ENCODE measurements around the gene SUN3. TPM values are rescaled to one million over a fixed set of nuclear protein-coding genes. Genes with fewer than 3 reads are reported as not detected.
"Not testable (repeated sequence)": the region's sequence is repeated elsewhere in the genome, so short reads cannot be mapped to it uniquely, and the experiment has no call there.

SUN3 gene
- polyA plus RNA-seq, 2 donors, result 0.02 TPM; not detected in 1

DNA sequence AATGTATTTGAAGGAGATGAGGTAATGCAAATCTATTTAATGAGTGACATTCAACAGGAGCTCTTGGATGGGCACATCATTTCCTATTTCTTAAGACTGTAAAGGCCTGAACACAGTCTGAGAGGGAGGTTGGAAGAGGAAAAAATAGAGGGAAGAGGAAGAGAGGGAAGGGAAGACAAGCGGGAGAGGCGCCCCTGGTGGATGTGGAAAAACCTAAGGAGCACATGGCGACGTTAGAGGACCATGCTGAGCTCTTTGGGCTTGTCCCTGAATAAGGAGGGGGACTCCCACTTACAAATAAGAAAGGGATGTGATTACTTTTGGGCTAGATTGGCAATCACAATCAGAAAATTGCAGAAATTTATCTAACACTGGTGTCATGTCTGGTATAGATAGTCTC, 19.6 kb downstream of the SUN3 start:
- Histone ChIP-seq H3K36me3 (ENCODE audit: control insufficient read depth in 2 of 2, insufficient read depth in 2 of 2, low read length in 1 of 2) (no peaks in the 10 kb centered on the region), H3K4me1 (ENCODE audit: control insufficient read depth in 2 of 2, insufficient read depth in 2 of 2, low read length in 1 of 2) (no peaks in the 10 kb centered on the region), H3K27me3 (ENCODE audit: control insufficient read depth in 1 of 2, insufficient read depth in 2 of 2, low read length in 2 of 2) (no peaks in the 10 kb centered on the region), H3K27ac (ENCODE audit: low read depth in 2 of 2, low read length in 1 of 2) (no peak overlapping the region), H3K4me3 (ENCODE audit: low read depth in 1 of 2, low read length in 2 of 2) (no peak overlapping the region), H3K9me3 (ENCODE audit: control insufficient read depth in 2 of 2, insufficient read depth in 1 of 2, low read depth in 1 of 2, low read length in 1 of 2) (no peaks in the 10 kb centered on the region)
- WGBS, 2 donors, result 82 to 91% methylated on average over 4 of the region's 4 CpGs

DNA sequence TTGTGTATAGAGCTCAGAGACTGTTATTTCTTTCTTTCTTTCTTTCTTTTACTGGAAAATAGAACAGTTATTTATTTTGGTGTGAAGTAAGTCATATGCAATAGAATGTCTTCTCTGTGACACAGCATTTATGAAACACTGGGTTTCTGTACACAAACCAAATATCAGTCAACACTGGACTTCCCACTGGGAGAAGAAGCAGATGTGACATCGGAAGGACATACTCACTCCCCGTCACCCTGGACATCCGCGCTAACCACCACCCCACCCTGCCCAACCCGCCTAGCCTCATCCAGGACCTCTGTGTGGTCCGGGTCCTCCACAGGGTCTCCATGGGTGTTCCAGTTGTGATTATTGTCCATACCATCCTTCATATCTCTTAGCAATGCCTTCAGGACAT, 22.0 kb downstream of the SUN3 start:
- H3K27ac ChIP-seq (ENCODE audit: low read depth in 2 of 2, low read length in 1 of 2), result no peak overlapping the region
- H3K27me3 ChIP-seq (ENCODE audit: control insufficient read depth in 1 of 2, insufficient read depth in 2 of 2, low read length in 2 of 2), result no peaks in the 10 kb centered on the region
- WGBS, 2 donors, result 82 to 83% methylated on average over 6 of the region's 6 CpGs
- H3K4me1 ChIP-seq (ENCODE audit: control insufficient read depth in 2 of 2, insufficient read depth in 2 of 2, low read length in 1 of 2), result no peaks in the 10 kb centered on the region
- H3K36me3 ChIP-seq (ENCODE audit: control insufficient read depth in 2 of 2, insufficient read depth in 2 of 2, low read length in 1 of 2), result no peaks in the 10 kb centered on the region
- no peaks in the 10 kb centered on the region for H3K9me3 ChIP-seq (ENCODE audit: control insufficient read depth in 2 of 2, insufficient read depth in 1 of 2, low read depth in 1 of 2, low read length in 1 of 2)
- no peak overlapping the region for H3K4me3 ChIP-seq (ENCODE audit: low read depth in 1 of 2, low read length in 2 of 2)

DNA sequence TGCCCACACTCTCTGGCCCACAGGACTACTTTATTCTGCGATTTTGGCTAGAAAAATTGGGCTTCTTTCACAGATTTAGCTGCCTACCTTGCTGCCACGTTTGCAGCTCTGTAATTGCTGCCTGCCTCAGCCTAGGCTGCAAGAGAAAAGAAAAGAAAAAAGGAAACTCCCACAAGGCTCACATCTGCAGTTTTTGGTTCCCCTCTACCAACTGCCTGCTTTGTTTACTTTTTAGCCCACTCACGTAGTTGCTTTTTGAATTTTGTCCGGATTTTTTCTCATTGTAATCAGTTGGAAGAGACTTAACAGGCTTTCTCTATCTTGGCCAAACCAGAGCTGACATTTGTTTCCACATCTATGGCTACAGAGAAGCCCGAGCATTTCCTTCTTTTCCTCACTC, 24.3 kb downstream of the SUN3 start:
- no peaks in the 10 kb centered on the region for H3K27me3 ChIP-seq (ENCODE audit: control insufficient read depth in 1 of 2, insufficient read depth in 2 of 2, low read length in 2 of 2)
- H3K27ac ChIP-seq (ENCODE audit: low read depth in 2 of 2, low read length in 1 of 2), result no peak overlapping the region
- H3K4me3 ChIP-seq (ENCODE audit: low read depth in 1 of 2, low read length in 2 of 2), result no peak overlapping the region
- 41 to 47% methylated on average over 5 of the region's 5 CpGs for WGBS, 2 donors
- H3K4me1 ChIP-seq (ENCODE audit: control insufficient read depth in 2 of 2, insufficient read depth in 2 of 2, low read length in 1 of 2), result no peaks in the 10 kb centered on the region
- no peaks in the 10 kb centered on the region for H3K9me3 ChIP-seq (ENCODE audit: control insufficient read depth in 2 of 2, insufficient read depth in 1 of 2, low read depth in 1 of 2, low read length in 1 of 2)
- H3K36me3 ChIP-seq (ENCODE audit: control insufficient read depth in 2 of 2, insufficient read depth in 2 of 2, low read length in 1 of 2), result no peaks in the 10 kb centered on the region

GRCh38 chr7:48004032-48004431, 24.9 kb downstream of the SUN3 start:
- no peaks in the 10 kb centered on the region for H3K9me3 ChIP-seq (ENCODE audit: control insufficient read depth in 2 of 2, insufficient read depth in 1 of 2, low read depth in 1 of 2, low read length in 1 of 2)
- no peaks in the 10 kb centered on the region for H3K36me3 ChIP-seq (ENCODE audit: control insufficient read depth in 2 of 2, insufficient read depth in 2 of 2, low read length in 1 of 2)
- 47 to 49% methylated on average over 2 of the region's 2 CpGs for WGBS, 2 donors
- H3K27ac ChIP-seq (ENCODE audit: low read depth in 2 of 2, low read length in 1 of 2), result no peak overlapping the region
- H3K4me3 ChIP-seq (ENCODE audit: low read depth in 1 of 2, low read length in 2 of 2), result no peak overlapping the region
- no peaks in the 10 kb centered on the region for H3K4me1 ChIP-seq (ENCODE audit: control insufficient read depth in 2 of 2, insufficient read depth in 2 of 2, low read length in 1 of 2)
- no peaks in the 10 kb centered on the region for H3K27me3 ChIP-seq (ENCODE audit: control insufficient read depth in 1 of 2, insufficient read depth in 2 of 2, low read length in 2 of 2)

- not testable (repeated sequence) for H3K4me1 ChIP-seq (ENCODE audit: control insufficient read depth in 2 of 2, insufficient read depth in 2 of 2, low read length in 1 of 2); H3K36me3 ChIP-seq (ENCODE audit: control insufficient read depth in 2 of 2, insufficient read depth in 2 of 2, low read length in 1 of 2); H3K27ac ChIP-seq (ENCODE audit: low read depth in 2 of 2, low read length in 1 of 2); H3K4me3 ChIP-seq (ENCODE audit: low read depth in 1 of 2, low read length in 2 of 2); H3K27me3 ChIP-seq (ENCODE audit: control insufficient read depth in 1 of 2, insufficient read depth in 2 of 2, low read length in 2 of 2); H3K9me3 ChIP-seq (ENCODE audit: control insufficient read depth in 2 of 2, insufficient read depth in 1 of 2, low read depth in 1 of 2, low read length in 1 of 2)
- WGBS, 2 donors, result 87% methylated on average over 13 of the region's 13 CpGs
Observed at GRCh38 chr7:48000164-48000563, 28.7 kb downstream of the SUN3 start.

DNA sequence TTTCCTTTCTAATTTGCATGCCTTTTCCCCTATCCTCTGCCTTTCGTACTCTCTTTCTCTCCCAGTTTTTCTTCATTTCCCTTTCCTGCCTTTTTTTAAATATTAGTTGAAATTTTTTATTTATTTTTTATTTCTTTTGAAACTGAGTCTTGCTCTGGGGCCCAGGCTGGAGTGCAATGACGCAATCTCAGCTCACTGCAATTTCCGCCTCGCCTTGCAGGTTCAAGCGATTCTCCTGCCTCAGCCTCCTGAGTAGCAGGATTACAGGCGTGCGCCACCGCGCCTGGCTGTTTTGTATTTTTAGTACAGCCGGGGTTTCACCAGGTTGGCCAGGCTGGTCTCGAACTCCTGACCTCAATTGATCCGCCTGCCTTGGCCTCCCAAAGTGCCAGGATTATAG, 29.5 kb downstream of the SUN3 start:
- Histone ChIP-seq H3K9me3 (ENCODE audit: control insufficient read depth in 2 of 2, insufficient read depth in 1 of 2, low read depth in 1 of 2, low read length in 1 of 2) (no peaks in the 10 kb centered on the region), H3K36me3 (ENCODE audit: control insufficient read depth in 2 of 2, insufficient read depth in 2 of 2, low read length in 1 of 2) (no peaks in the 10 kb centered on the region), H3K4me1 (ENCODE audit: control insufficient read depth in 2 of 2, insufficient read depth in 2 of 2, low read length in 1 of 2) (no peaks in the 10 kb centered on the region), H3K27me3 (ENCODE audit: control insufficient read depth in 1 of 2, insufficient read depth in 2 of 2, low read length in 2 of 2) (no peaks in the 10 kb centered on the region), H3K4me3 (ENCODE audit: low read depth in 1 of 2, low read length in 2 of 2) (no peak overlapping the region), H3K27ac (ENCODE audit: low read depth in 2 of 2, low read length in 1 of 2) (no peak overlapping the region)
- WGBS, 2 donors, result 95% methylated on average over 12 of the region's 12 CpGs

GRCh38 chr7:47992446-47992845, 36.5 kb downstream of the SUN3 start:
- H3K27ac ChIP-seq (ENCODE audit: low read depth in 2 of 2, low read length in 1 of 2), result no peak overlapping the region
- no peak overlapping the region for H3K4me3 ChIP-seq (ENCODE audit: low read depth in 1 of 2, low read length in 2 of 2)
- H3K4me1 ChIP-seq (ENCODE audit: control insufficient read depth in 2 of 2, insufficient read depth in 2 of 2, low read length in 1 of 2), result no peaks in the 10 kb centered on the region
- no peaks in the 10 kb centered on the region for H3K27me3 ChIP-seq (ENCODE audit: control insufficient read depth in 1 of 2, insufficient read depth in 2 of 2, low read length in 2 of 2)
- H3K9me3 ChIP-seq (ENCODE audit: control insufficient read depth in 2 of 2, insufficient read depth in 1 of 2, low read depth in 1 of 2, low read length in 1 of 2), result no peaks in the 10 kb centered on the region
- 76 to 80% methylated on average over 3 of the region's 3 CpGs for WGBS, 2 donors
- no peaks in the 10 kb centered on the region for H3K36me3 ChIP-seq (ENCODE audit: control insufficient read depth in 2 of 2, insufficient read depth in 2 of 2, low read length in 1 of 2)

DNA sequence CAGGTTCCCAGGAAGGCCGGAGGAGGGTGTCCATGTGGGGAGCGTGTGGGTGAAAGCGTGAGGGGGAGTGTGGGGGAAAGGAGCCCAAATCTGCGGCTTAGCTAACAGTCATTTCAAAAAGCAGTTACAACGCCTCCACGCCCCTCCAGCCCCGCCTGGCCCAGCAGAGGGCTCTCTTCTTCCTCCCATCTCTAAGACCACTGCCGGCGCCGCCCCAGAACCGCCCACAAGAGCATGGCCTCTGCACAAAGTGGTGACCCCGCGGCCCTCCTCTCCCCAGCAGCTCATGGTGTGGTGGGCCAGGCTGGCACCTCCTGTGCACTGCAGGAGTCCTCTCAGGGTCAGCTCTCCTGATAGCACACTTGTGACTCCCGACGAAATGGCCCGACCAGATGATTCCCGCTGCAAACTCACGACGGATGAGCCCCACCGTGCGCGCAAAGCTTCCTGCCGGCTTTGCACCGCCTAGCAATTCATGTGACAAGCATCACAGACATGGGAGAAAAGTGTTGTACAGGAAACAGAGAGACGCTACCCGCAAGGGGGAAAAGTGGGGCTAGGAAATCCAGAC, 37.1 kb downstream of the SUN3 start:
- Histone ChIP-seq H3K27ac (ENCODE audit: low read depth in 2 of 2, low read length in 1 of 2) (peak overlapping the region; percentile 16 to 42), H3K27me3 (ENCODE audit: control insufficient read depth in 1 of 2, insufficient read depth in 2 of 2, low read length in 2 of 2) (no peaks in the 10 kb centered on the region), H3K9me3 (ENCODE audit: control insufficient read depth in 2 of 2, insufficient read depth in 1 of 2, low read depth in 1 of 2, low read length in 1 of 2) (no peaks in the 10 kb centered on the region), H3K36me3 (ENCODE audit: control insufficient read depth in 2 of 2, insufficient read depth in 2 of 2, low read length in 1 of 2) (no peaks in the 10 kb centered on the region), H3K4me3 (ENCODE audit: low read depth in 1 of 2, low read length in 2 of 2) (peak overlapping the region; percentile 56 to 57), H3K4me1 (ENCODE audit: control insufficient read depth in 2 of 2, insufficient read depth in 2 of 2, low read length in 1 of 2) (no peaks in the 10 kb centered on the region)
- 8 to 14% methylated on average over 26 of the region's 26 CpGs for WGBS, 2 donors

- WGBS, 2 donors, result 97 to 98% methylated on average over 1 of the region's 1 CpG
Observed at GRCh38 chr7:47991270-47991669, 37.6 kb downstream of the SUN3 start.

DNA sequence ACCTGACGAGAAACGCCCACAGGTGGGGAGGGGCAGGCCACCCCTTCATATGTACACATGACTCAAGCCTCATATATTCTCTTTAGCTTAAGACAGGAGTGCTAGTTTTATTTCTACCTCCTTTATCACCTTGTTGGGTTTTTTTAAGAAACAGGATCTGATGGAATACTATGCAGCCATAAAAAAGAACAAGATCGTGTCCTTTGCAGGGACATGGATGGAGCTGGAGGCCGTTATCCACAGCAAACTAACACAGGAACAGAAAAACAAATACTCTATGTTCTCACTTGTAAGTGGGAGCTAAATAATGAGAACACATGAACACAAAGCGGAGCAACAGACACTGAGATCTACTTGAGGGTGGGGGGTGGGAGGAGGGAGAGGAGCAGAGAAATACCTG, 38.3 kb downstream of the SUN3 start:
- WGBS, 2 donors, result 92 to 93% methylated on average over 5 of the region's 5 CpGs
- H3K9me3 ChIP-seq (ENCODE audit: control insufficient read depth in 2 of 2, insufficient read depth in 1 of 2, low read depth in 1 of 2, low read length in 1 of 2), result no peaks in the 10 kb centered on the region
- H3K36me3 ChIP-seq (ENCODE audit: control insufficient read depth in 2 of 2, insufficient read depth in 2 of 2, low read length in 1 of 2), result no peaks in the 10 kb centered on the region
- no peaks in the 10 kb centered on the region for H3K27me3 ChIP-seq (ENCODE audit: control insufficient read depth in 1 of 2, insufficient read depth in 2 of 2, low read length in 2 of 2)
- no peak overlapping the region for H3K4me3 ChIP-seq (ENCODE audit: low read depth in 1 of 2, low read length in 2 of 2)
- no peaks in the 10 kb centered on the region for H3K4me1 ChIP-seq (ENCODE audit: control insufficient read depth in 2 of 2, insufficient read depth in 2 of 2, low read length in 1 of 2)
- H3K27ac ChIP-seq (ENCODE audit: low read depth in 2 of 2, low read length in 1 of 2), result no peak overlapping the region

More at GRCh38 chr7:47991270-47991669, 37.6 kb downstream of the SUN3 start:
- H3K27me3 ChIP-seq (ENCODE audit: control insufficient read depth in 1 of 2, insufficient read depth in 2 of 2, low read length in 2 of 2), result no peaks in the 10 kb centered on the region
- H3K36me3 ChIP-seq (ENCODE audit: control insufficient read depth in 2 of 2, insufficient read depth in 2 of 2, low read length in 1 of 2), result no peaks in the 10 kb centered on the region
- peak overlapping the region in 1 of 2 donors; percentile 22 for H3K27ac ChIP-seq (ENCODE audit: low read depth in 2 of 2, low read length in 1 of 2)
- no peaks in the 10 kb centered on the region for H3K9me3 ChIP-seq (ENCODE audit: control insufficient read depth in 2 of 2, insufficient read depth in 1 of 2, low read depth in 1 of 2, low read length in 1 of 2)
- H3K4me3 ChIP-seq (ENCODE audit: low read depth in 1 of 2, low read length in 2 of 2), result peak overlapping the region in 1 of 2 donors; percentile 57
- H3K4me1 ChIP-seq (ENCODE audit: control insufficient read depth in 2 of 2, insufficient read depth in 2 of 2, low read length in 1 of 2), result no peaks in the 10 kb centered on the region
